PFSK-1 (cell line): ENCODE data around the gene TRPM3.

Experiments used
- FOXP2 ChIP-seq: optimal IDR thresholded peaks from 2 replicates; pipeline ENCODE3; 2011; ENCODE audit warnings: borderline replicate concordance, control low read depth, inconsistent platforms; ENCODE audit not compliant: insufficient read depth; ENCODE audit errors: extremely low read length, extremely low read depth
- POLR2AphosphoS5 ChIP-seq: IDR thresholded peaks from 2 replicates; pipeline ENCODE4 v1.6.1; 2012; ENCODE audit warnings: low read depth, mild to moderate bottlenecking, control low read depth, low read length, moderate library complexity
- SIN3A ChIP-seq: IDR thresholded peaks from 2 replicates; pipeline ENCODE4 v1.6.1; 2012; ENCODE audit warnings: mild to moderate bottlenecking, low read length, moderate library complexity, borderline replicate concordance; ENCODE audit not compliant: insufficient read depth
- TAF1 ChIP-seq: IDR thresholded peaks from 2 replicates; pipeline ENCODE4 v1.6.1; 2012; ENCODE audit warnings: low read length, control low read depth, borderline replicate concordance; ENCODE audit not compliant: insufficient read depth
- TF ChIP-seq, protein P1 (sequence below), 2 experiments: IDR thresholded peaks; 2 replicates each; pipeline versions ENCODE4 v1.6.1 to v1.8.0; 2011 to 2012; ENCODE audit warnings: low read depth in 2 of 2, low read length in 2 of 2, control low read depth in 1 of 2, inconsistent platforms in 1 of 2, mild to moderate bottlenecking in 1 of 2, moderate library complexity in 1 of 2; ENCODE audit not compliant: insufficient read depth in 1 of 2

DNA sequence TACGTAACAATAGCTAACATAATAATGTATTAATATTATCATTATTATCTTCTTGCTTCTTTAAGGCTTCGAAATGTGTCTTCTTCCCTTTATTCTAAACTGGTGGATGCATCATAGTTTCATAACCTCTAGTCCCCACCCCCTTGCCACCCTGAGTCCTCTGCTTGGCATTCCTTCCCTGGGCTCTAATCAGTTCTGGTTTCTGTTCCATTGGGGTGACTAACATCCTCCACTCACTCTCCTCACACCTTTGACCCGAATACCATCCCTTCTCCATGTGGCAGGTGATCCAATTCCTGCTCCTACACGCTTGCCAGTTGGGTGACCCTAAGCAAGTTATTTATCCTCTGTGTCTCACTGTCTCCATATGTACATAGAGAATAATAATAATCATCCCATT, 286.1 kb downstream of the TRPM3 start:
- no peak for TF ChIP-seq POLR2AphosphoS5
- TF ChIP-seq TAF1 = no peak
- no peak for TF ChIP-seq FOXP2
- no peak for TF ChIP-seq SIN3A
- TF ChIP-seq, protein P1, sequence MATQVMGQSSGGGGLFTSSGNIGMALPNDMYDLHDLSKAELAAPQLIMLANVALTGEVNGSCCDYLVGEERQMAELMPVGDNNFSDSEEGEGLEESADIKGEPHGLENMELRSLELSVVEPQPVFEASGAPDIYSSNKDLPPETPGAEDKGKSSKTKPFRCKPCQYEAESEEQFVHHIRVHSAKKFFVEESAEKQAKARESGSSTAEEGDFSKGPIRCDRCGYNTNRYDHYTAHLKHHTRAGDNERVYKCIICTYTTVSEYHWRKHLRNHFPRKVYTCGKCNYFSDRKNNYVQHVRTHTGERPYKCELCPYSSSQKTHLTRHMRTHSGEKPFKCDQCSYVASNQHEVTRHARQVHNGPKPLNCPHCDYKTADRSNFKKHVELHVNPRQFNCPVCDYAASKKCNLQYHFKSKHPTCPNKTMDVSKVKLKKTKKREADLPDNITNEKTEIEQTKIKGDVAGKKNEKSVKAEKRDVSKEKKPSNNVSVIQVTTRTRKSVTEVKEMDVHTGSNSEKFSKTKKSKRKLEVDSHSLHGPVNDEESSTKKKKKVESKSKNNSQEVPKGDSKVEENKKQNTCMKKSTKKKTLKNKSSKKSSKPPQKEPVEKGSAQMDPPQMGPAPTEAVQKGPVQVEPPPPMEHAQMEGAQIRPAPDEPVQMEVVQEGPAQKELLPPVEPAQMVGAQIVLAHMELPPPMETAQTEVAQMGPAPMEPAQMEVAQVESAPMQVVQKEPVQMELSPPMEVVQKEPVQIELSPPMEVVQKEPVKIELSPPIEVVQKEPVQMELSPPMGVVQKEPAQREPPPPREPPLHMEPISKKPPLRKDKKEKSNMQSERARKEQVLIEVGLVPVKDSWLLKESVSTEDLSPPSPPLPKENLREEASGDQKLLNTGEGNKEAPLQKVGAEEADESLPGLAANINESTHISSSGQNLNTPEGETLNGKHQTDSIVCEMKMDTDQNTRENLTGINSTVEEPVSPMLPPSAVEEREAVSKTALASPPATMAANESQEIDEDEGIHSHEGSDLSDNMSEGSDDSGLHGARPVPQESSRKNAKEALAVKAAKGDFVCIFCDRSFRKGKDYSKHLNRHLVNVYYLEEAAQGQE (IDR thresholded peaks at IDR 0.05; ENCODE audit: insufficient read depth in 1 of 2, low read depth in 2 of 2, low read length in 2 of 2) = no peak
